Gastroesophageal sphincter (tissue), 4 donors: ENCODE measurements around the gene CENPL. TPM values are rescaled to one million over a fixed set of nuclear protein-coding genes. Genes with fewer than 3 reads are reported as not detected.
"Not testable (repeated sequence)": the region's sequence is repeated elsewhere in the genome, so short reads cannot be mapped to it uniquely, and the experiment has no call there.

Experiments
- ATAC-seq: fragments of 150-250 bp; one replicate; pipeline ENCODE4 v1.9.1; 2016; ENCODE audit warnings: mild to moderate bottlenecking, moderate library complexity
- H3K27ac ChIP-seq, 4 donors: fragments of 200-600 bp; sonication (generic) in 3 of 4; 1 replicate in 3 of 4; 2 replicates in 1 of 4; pipeline ENCODE4 v1.5.1; 2016 to 2019
- H3K27me3 ChIP-seq: fragments of 200-600 bp; sonication (generic); one replicate; pipeline ENCODE4 v1.5.1; 2019
- H3K36me3 ChIP-seq, 2 donors: fragments of 200-600 bp; sonication (generic); one replicate each; pipeline ENCODE4 v1.5.1; 2019; ENCODE audit warnings: control low read depth in 1 of 2
- H3K4me1 ChIP-seq, 3 donors: fragments of 200-600 bp; sonication (generic); 1 replicate in 2 of 3; 2 replicates in 1 of 3; pipeline ENCODE4 v1.5.1; 2016 to 2019; ENCODE audit warnings: control low read depth in 2 of 3
- H3K4me3 ChIP-seq, 2 donors: fragments of 200-600 bp; sonication (generic); one replicate each; pipeline ENCODE4 v1.5.1; 2019; ENCODE audit warnings: mild to moderate bottlenecking in 1 of 2, moderate library complexity in 1 of 2
- H3K9me3 ChIP-seq, 3 donors: fragments of 200-600 bp; sonication (generic); one replicate each; pipeline ENCODE4 v1.5.1; 2017 to 2019; ENCODE audit warnings: control low read depth in 2 of 3
- EP300 ChIP-seq: sonication (generic); formaldehyde crosslinking; IDR thresholded peaks from one replicate; pipeline ENCODE4 v1.6.1; 2017; ENCODE audit warnings: antibody characterized with exemption, mild to moderate bottlenecking
- POLR2A ChIP-seq, 2 donors: fragments of 450-650 bp; IDR thresholded peaks; one replicate each; pipeline ENCODE4 v1.6.1; 2017; ENCODE audit warnings: antibody characterized with exemption in 2 of 2, mild to moderate bottlenecking in 2 of 2, moderate library complexity in 1 of 2
- POLR2AphosphoS5 ChIP-seq: sonication (generic); formaldehyde crosslinking; IDR thresholded peaks from one replicate; pipeline ENCODE4 v1.6.1; 2017; ENCODE audit warnings: antibody characterized with exemption
- WGBS, 2 donors: methylation state at CpG; one replicate each; pipeline ENCODE4 v1.1.5; 2018; ENCODE audit warnings: low coverage in 1 of 2; 5-methylcytosine and 5-hydroxymethylcytosine counted together
- total RNA-seq, 4 donors: library from RNA; depleted of rRNA; stranded (reverse); fragments of >200 nt; gene quantifications; one replicate each; pipeline ENCODE4 v1.1.0, GENCODE V29; 2016
- TF ChIP-seq, protein P1 (sequence below), 4 experiments: fragments of 200-600 bp in 2 of 4; fragments of 450-650 bp in 2 of 4; sonication (generic) in 1 of 4; IDR thresholded peaks; one replicate each; pipeline ENCODE4 v1.5.1; 2017 to 2019; ENCODE audit warnings: antibody characterized with exemption in 4 of 4, mild to moderate bottlenecking in 2 of 4, moderate library complexity in 2 of 4

The CENPL gene
- total RNA-seq, 4 donors from 2014 or later: 4.8 to 6.5 (median 6.2) TPM

DNA sequence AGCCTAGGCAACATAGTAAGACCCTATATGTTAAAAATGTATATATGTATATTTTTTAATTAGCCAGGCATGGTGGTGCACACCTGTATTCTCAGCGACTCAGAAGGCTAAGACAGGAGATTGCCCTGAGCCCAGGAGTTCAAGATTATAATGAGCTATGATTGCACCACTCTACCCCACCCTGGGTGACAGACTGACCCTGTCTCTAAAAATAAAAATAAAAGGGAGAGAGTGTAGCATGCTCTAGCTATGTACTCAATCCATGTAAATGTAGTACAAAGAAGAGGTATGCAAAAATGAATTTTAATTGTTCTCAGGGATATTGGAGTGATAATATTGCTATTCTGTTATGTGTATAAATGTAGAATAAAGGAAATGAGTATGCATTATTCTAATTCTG, 53.1 kb downstream of the CENPL start:
- Histone ChIP-seq H3K27ac (no peak overlapping the region), H3K4me3 (no peak overlapping the region), H3K36me3 (peaks cover 0 to 58% of the 10 kb centered on the region in 2 donors), H3K9me3 (peaks cover 0 to 4% (median 0%) of the 10 kb centered on the region in 3 donors), H3K4me1 (peaks cover 0 to 5% (median 0%) of the 10 kb centered on the region in 3 donors), H3K27me3 (no peaks in the 10 kb centered on the region)
- no peak for ATAC-seq
- TF ChIP-seq POLR2A (IDR thresholded peaks at IDR 0.05) (no peak), POLR2AphosphoS5 (no peak), EP300 (no peak)
- TF ChIP-seq, protein P1, sequence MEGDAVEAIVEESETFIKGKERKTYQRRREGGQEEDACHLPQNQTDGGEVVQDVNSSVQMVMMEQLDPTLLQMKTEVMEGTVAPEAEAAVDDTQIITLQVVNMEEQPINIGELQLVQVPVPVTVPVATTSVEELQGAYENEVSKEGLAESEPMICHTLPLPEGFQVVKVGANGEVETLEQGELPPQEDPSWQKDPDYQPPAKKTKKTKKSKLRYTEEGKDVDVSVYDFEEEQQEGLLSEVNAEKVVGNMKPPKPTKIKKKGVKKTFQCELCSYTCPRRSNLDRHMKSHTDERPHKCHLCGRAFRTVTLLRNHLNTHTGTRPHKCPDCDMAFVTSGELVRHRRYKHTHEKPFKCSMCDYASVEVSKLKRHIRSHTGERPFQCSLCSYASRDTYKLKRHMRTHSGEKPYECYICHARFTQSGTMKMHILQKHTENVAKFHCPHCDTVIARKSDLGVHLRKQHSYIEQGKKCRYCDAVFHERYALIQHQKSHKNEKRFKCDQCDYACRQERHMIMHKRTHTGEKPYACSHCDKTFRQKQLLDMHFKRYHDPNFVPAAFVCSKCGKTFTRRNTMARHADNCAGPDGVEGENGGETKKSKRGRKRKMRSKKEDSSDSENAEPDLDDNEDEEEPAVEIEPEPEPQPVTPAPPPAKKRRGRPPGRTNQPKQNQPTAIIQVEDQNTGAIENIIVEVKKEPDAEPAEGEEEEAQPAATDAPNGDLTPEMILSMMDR (IDR thresholded peaks at IDR 0.05): no peak
- 90% methylated on average over 1 of the region's 1 CpG; no CpG with 5 or more reads in 1 of the 2 donors for WGBS, 2 donors

DNA sequence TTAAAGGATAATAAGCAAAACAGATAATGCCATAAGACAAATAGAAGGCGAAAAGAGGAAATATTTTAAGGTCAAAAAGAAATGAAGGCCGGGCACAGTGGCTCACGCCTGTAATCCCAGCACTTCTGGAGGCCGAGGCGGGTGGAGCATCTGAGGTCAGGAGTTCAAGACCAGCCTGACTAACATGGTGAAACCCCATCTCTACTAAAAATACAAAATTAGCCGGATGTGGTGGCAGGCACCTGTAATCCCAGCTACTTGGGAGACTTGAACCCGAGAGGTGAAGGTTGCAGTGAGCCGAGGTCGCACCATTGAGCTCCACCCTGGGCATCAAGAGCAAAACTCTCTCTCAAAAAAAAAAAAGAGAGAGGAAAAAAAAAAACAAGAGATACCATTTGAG, 54.4 kb downstream of the CENPL start:
- not testable (repeated sequence) for ATAC-seq, H3K9me3 ChIP-seq, H3K27me3 ChIP-seq, H3K4me1 ChIP-seq, H3K27ac ChIP-seq, H3K4me3 ChIP-seq
- WGBS, 2 donors: 80 to 91% methylated on average over 2 to 9 of the region's 9 CpGs
- peaks cover 0 to 57% of the 10 kb centered on the region in 2 donors for H3K36me3 ChIP-seq

DNA sequence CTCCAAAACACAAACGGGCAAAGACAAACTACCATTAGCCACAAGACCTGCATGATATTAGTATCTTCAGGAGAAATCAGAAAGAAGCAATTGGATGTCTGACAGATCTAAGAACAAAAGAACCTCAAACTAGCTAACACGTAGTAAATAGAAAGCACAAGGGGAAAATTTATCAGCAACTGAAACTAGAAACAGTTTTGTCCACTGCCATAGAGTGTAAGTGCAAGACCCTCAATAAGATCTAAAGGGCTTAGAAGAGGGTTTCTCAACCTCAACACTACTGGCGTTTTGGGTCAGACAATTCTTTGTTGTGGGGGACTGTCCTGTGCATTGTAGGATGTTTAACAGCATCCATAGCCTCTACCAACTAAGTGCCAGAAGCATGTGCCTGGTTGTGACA, 55.9 kb downstream of the CENPL start:
- TF ChIP-seq EP300 (no peak), POLR2AphosphoS5 (no peak), POLR2A (IDR thresholded peaks at IDR 0.05) (no peak)
- TF ChIP-seq, protein P1 (IDR thresholded peaks at IDR 0.05): no peak
- ATAC-seq: no peak
- H3K27ac ChIP-seq: no peak overlapping the region
- 84 to 93% methylated on average over 3 of the region's 3 CpGs for WGBS, 2 donors
- no peak overlapping the region for H3K4me3 ChIP-seq
- peaks cover 0 to 58% of the 10 kb centered on the region in 2 donors for H3K36me3 ChIP-seq
- no peaks in the 10 kb centered on the region for H3K4me1 ChIP-seq
- H3K27me3 ChIP-seq: no peaks in the 10 kb centered on the region
- no peaks in the 10 kb centered on the region for H3K9me3 ChIP-seq

DNA sequence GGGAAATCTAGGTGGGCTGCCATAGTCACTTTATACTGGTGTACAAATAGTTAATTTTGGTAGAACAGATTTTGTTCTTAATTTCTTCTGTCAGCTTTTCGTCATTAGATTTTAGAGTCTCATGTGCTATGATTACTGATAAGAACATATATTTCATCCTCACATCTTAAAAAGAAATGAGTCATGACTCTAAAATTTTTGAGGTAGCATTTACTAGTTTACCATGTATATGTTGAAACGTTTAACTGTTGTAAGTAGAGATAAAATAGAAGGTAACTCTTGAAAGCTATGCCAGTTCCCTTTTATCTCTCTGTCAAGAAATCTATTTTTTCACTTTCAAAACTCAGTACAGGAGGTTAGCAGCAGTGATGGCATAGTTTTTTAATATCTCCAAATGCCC, 56.5 kb downstream of the CENPL start:
- 71 to 86% methylated on average over 2 of the region's 2 CpGs for WGBS, 2 donors
- no peaks in the 10 kb centered on the region for H3K9me3 ChIP-seq
- no peak for ATAC-seq
- no peaks in the 10 kb centered on the region for H3K4me1 ChIP-seq
- peaks cover 0 to 58% of the 10 kb centered on the region in 2 donors for H3K36me3 ChIP-seq
- no peak overlapping the region for H3K27ac ChIP-seq
- no peaks in the 10 kb centered on the region for H3K27me3 ChIP-seq
- TF ChIP-seq EP300: no peak
- no peak overlapping the region for H3K4me3 ChIP-seq

DNA sequence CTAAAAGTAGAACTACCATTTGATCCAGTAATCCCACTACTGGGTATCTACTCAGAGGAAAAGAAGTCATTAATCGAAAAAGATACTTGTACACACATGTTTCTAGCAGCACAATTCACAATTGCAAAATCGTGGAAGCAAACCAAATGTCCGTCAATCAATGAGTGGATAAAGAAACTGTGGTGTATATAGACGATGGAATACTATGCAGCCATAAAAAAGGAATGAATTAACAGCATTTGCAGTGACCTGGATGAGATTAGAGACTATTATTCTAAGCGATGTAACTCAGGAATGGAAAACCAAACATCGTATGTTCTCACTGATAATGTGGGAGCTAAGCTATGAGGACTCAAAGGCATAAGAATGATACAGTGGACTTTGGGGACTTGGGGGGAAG, 60.4 kb downstream of the CENPL start:
- ATAC-seq, H3K27ac ChIP-seq, H3K4me3 ChIP-seq, H3K27me3 ChIP-seq, H3K4me1 ChIP-seq, H3K9me3 ChIP-seq: not testable (repeated sequence)
- 98 to 99% methylated on average over 5 to 6 of the region's 6 CpGs for WGBS, 2 donors
- H3K36me3 ChIP-seq: peaks cover 0 to 53% of the 10 kb centered on the region in 2 donors

DNA sequence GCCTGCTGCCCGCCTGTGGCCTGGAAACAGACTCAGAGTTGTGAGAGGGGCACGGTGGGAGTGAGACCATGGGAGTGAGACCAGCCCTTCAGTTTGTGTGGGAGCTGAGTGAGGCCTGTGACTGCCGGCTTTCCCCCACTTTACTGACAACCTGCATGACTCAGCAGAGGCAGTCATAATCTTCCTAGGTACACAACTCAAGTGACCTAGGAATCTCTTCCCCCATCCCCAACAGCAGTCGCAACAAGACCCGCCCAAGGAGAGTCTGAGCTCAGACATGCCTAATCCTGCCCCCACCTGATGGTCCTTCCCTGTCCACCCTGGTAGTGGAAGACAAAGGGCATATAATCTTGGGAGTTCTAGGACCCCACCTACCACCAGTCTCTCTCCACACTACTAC, 65.7 kb downstream of the CENPL start:
- no peak for TF ChIP-seq POLR2AphosphoS5
- no peak for TF ChIP-seq EP300
- no peak for TF ChIP-seq POLR2A (IDR thresholded peaks at IDR 0.05)
- TF ChIP-seq, protein P1 (IDR thresholded peaks at IDR 0.05): no peak
- no CpG with 5 or more reads among the region's 5 CpGs for WGBS, 2 donors
- Histone ChIP-seq H3K27me3 (no peaks in the 10 kb centered on the region), H3K4me3 (no peak overlapping the region), H3K4me1 (no peaks in the 10 kb centered on the region), H3K36me3 (peaks cover 15 to 59% of the 10 kb centered on the region in 2 donors), H3K27ac (no peak overlapping the region), H3K9me3 (no peaks in the 10 kb centered on the region)
- ATAC-seq: no peak
